ENCODE measurements around the gene PPP1R1C. TPM values are rescaled to one million over a fixed set of nuclear protein-coding genes. Genes with fewer than 3 reads are reported as not detected.
"Not testable (repeated sequence)": the region's sequence is repeated elsewhere in the genome, so short reads cannot be mapped to it uniquely, and the experiment has no call there.

The PPP1R1C gene
- total RNA-seq, 2 experiments from 2014 or later: not detected

DNA sequence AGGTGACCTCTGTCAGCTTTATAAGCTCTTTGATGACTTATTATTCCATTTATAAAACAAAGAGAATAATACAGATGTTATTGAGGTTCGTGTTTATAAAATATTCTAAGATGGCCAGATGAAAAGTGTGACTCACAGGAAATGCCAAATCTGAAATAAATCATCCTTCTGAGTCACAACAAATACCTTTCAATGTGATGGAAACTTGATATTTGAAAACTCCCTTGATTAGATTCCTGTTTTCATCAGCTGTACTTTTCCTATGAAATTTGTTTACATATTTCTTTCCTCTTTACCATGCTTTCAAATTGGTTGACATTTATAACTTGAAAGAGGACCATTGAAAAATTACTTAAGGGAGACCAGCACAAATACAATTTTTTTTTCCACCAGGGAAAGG lies 30.6 kb upstream of the PPP1R1C start:
- Mint-ChIP-seq H3K36me3 (ENCODE audit: low read depth) (no peaks in the 10 kb centered on the region), H3K4me3 (no peak overlapping the region), H3K27me3 (peaks cover 19% of the 10 kb centered on the region), H3K9me3 (no peaks in the 10 kb centered on the region), H3K27ac (no peak overlapping the region), H3K4me1 (peaks cover 12% of the 10 kb centered on the region)
- ChIA-PET POLR2A (no interaction called here), CTCF (interaction anchor here (0.9 to 2.2 kb wide), 8 partner anchors 15 to 240 kb away, joined by 3 to 9 read pairs (median 4); no protein-coding TSS in a partner anchor)
- no peak for DNase-seq

DNA sequence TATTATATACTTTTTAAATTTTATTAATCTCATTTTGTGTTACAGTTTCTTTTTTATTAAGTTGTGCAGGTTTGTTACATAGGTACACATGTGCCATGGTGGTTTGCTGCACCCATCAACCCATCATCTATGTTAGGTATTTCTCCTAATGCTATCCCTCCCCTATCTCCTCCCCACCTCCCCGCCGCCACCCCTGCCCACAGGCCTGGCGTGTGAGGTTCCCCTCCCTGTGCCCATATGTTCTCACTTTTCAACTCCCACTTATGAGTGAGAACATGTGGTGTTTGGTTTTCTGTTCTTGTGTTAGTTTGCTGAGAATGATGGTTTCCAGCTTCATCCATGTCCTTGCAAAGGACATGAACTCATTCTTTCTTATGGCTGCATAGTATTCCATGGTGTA lies 29.8 kb upstream of the PPP1R1C start:
- H3K27me3 Mint-ChIP-seq: peaks cover 20% of the 10 kb centered on the region
- peaks cover 12% of the 10 kb centered on the region for H3K4me1 Mint-ChIP-seq
- H3K27ac Mint-ChIP-seq; H3K36me3 Mint-ChIP-seq (ENCODE audit: low read depth); H3K4me3 Mint-ChIP-seq; DNase-seq; POLR2A ChIA-PET; CTCF ChIA-PET; H3K9me3 Mint-ChIP-seq: not testable (repeated sequence)

DNA sequence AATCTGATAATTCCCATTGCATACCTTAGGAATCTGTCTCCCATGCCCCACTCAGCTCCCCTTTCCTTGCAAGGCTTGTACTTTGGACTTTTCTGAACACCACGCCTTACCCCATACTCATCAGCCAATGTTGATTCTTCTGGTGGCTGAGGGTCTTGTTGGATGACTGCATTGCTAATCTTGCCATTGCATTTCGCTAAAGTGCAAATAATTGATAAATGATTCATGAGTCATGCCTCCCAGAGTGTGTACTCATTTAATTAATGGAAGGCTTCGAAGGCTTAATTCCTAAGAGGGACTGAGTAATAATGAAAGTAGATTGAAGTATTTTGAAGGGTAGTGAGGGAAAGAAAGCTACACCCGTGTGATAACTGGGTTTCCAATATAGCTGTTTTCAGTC lies 28.0 kb upstream of the PPP1R1C start:
- H3K36me3 Mint-ChIP-seq (ENCODE audit: low read depth): no peaks in the 10 kb centered on the region
- H3K4me3 Mint-ChIP-seq: no peak overlapping the region
- CTCF ChIA-PET: interaction anchor here (0.8 kb wide), 1 partner anchor 215 kb away, joined by 3 read pairs; no protein-coding TSS in a partner anchor
- POLR2A ChIA-PET: no interaction called here
- H3K4me1 Mint-ChIP-seq: peaks cover 12% of the 10 kb centered on the region
- no peak for DNase-seq
- peaks cover 11% of the 10 kb centered on the region for H3K27me3 Mint-ChIP-seq
- H3K27ac Mint-ChIP-seq: no peak overlapping the region
- H3K9me3 Mint-ChIP-seq: no peaks in the 10 kb centered on the region

DNA sequence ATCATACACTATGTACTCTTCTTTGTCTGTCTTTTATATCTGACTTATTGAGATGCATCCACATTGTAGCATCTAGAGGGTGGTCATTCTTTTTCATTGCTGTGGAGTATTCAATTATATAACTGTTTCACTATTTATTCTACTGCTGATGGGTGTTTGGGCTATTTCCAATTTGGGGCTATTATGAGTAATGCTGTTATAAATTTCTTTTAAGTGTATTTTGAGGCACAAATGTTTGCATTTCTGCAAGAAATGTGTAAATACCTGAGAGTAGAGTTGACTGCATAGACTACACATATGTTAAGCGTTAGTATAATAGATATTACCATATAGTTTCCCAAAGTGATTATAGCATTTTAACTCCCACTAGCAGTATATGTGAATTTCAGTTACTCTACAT lies 26.9 kb upstream of the PPP1R1C start:
- POLR2A ChIA-PET: no interaction called here
- Mint-ChIP-seq H3K4me3 (no peak overlapping the region), H3K27me3 (peaks cover 11% of the 10 kb centered on the region)

DNA sequence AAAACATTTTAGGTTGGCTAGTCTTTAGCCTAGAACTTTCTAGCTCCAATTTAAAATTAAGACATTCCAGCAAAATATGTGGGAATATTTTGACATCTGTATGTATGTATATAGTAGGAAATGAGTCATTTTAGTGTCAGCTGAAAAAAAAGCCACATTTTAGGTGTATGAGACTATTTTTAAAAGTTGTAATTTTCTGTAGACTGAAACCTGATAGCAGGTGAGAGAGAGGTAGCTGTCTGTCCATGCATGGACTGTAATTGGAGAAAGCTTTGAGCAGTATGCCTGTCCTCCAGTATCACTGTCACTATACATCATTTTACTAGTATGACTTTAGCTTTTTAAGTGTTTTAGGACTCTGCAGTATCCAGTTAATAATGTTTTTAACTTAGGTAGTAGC lies 26.1 kb upstream of the PPP1R1C start:
- DNase-seq: no peak
- peaks cover 11% of the 10 kb centered on the region for H3K27me3 Mint-ChIP-seq
- no peaks in the 10 kb centered on the region for H3K9me3 Mint-ChIP-seq
- peaks cover 3% of the 10 kb centered on the region for H3K4me1 Mint-ChIP-seq
- no peak overlapping the region for H3K4me3 Mint-ChIP-seq
- ChIA-PET POLR2A (no interaction called here), CTCF (interaction anchor here (1.2 kb wide), 1 partner anchor 218 kb away, joined by 3 read pairs; no protein-coding TSS in a partner anchor)
- no peak overlapping the region for H3K27ac Mint-ChIP-seq
- no peaks in the 10 kb centered on the region for H3K36me3 Mint-ChIP-seq (ENCODE audit: low read depth)

More for the DNA sequence above, 26.9 kb upstream of the PPP1R1C start:
- no peak overlapping the region for H3K27ac Mint-ChIP-seq
- no peaks in the 10 kb centered on the region for H3K9me3 Mint-ChIP-seq
- DNase-seq: no peak
- peaks cover 8% of the 10 kb centered on the region for H3K4me1 Mint-ChIP-seq
- no peaks in the 10 kb centered on the region for H3K36me3 Mint-ChIP-seq (ENCODE audit: low read depth)
- CTCF ChIA-PET: interaction anchor here (1.2 kb wide), 1 partner anchor 217 kb away, joined by 3 read pairs; no protein-coding TSS in a partner anchor

DNA sequence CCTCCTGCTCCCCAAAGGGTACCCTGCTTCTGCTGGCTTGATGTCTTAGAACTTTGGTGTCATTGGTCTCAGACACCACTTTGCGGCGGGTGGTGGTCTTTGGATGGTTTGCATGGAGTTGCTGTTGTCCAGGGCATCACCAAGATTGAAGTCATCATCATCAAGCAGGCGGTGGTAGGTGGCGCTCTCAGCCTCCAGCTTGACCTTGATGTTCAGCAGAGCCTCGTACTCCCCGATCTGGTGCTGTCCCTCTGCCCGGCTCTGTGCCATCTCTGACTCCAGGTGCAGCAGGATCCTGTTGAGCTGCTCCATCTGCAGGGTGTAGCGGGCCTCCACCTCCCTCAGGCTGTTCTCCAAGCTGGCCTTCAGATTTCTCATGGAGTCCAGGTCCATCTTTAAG lies 24.5 kb upstream of the PPP1R1C start:
- CTCF ChIA-PET; H3K4me3 Mint-ChIP-seq; POLR2A ChIA-PET; H3K36me3 Mint-ChIP-seq (ENCODE audit: low read depth); H3K9me3 Mint-ChIP-seq; H3K27ac Mint-ChIP-seq; H3K4me1 Mint-ChIP-seq; DNase-seq: not testable (repeated sequence)
- peaks cover 17% of the 10 kb centered on the region for H3K27me3 Mint-ChIP-seq

DNA sequence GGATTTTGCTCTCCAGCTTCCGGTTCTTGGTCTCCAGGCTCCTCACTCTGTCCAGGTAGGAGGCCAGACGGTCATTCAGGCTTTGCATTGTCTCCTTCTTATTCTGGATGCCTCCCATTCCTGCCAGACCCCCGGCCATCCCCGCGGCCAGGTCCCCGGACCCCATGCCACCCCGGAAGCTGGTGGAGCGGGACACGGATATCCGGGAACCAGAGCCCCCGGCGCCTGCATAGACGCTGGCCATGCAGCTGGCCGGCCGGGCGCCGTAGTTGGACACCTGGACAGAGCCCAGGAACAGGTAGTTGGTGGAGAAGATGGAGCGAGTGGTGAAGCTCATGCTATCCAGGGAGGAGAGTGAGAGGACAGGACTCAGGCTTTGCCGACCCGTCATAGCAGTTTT lies 23.5 kb upstream of the PPP1R1C start:
- no peaks in the 10 kb centered on the region for H3K9me3 Mint-ChIP-seq
- no peak overlapping the region for H3K4me3 Mint-ChIP-seq
- H3K27ac Mint-ChIP-seq: no peak overlapping the region
- H3K4me1 Mint-ChIP-seq: peaks cover 2% of the 10 kb centered on the region
- no peak for DNase-seq
- ChIA-PET CTCF (no interaction called here), POLR2A (no interaction called here)
- H3K36me3 Mint-ChIP-seq (ENCODE audit: low read depth): no peaks in the 10 kb centered on the region
- H3K27me3 Mint-ChIP-seq: peaks cover 21% of the 10 kb centered on the region

DNA sequence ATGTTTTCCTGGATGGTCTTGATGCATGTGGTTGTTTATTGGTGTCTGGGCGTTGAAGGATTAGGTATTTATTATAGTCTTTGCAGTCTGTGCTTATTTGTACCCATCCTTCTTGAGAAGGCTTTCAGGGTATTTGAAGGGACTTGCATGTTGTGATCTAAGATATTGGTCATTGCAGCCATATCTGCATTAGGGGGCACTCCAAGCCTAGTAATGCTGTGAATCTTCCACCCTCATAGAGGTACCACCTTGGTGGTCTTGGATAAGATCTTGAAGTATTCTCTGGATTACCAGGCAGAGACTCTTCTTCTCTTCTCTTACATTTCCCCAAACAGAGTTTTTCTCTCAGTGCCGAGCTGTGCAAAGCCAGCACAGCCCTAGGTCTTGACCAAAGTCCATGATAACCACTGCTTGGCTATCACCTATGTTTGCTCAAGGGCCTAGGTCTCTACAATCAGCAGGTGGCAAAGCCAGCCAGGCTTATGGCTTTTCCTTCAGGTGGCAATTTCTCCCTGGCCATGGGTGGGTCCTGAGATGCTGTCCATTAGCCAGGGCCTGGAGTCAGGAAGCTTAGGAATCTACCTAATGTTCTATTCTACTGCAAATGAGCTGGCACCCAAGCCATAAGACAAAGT lies 15.4 kb upstream of the PPP1R1C start:
- Mint-ChIP-seq H3K36me3 (ENCODE audit: low read depth) (no peaks in the 10 kb centered on the region), H3K27me3 (peaks cover 33% of the 10 kb centered on the region), H3K4me1 (no peaks in the 10 kb centered on the region), H3K9me3 (no peaks in the 10 kb centered on the region), H3K27ac (no peak overlapping the region), H3K4me3 (no peak overlapping the region)
- CTCF ChIA-PET: no interaction called here
- no peak for DNase-seq
- POLR2A ChIA-PET: no interaction called here

DNA sequence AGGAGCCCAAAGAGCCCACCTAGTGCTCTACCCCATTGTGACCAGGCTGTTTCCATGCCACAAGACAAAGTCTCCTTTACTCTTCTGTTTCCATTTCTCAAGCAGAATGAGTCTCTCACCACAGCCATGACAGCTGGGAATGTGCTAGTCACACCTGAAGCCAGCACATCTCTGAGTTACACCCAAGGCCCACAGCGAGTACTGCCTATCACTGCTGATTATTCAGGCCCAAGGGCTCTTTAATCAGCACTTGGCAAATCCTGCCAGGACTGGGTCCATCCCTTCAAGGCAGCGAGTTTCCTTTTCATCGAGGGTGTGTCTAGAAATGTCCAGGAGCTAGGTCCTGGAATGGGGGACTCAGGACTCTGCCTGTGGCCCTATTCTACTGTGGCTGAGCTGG lies 14.6 kb upstream of the PPP1R1C start:
- Mint-ChIP-seq H3K27me3 (peaks cover 31% of the 10 kb centered on the region), H3K9me3 (no peaks in the 10 kb centered on the region), H3K27ac (no peak overlapping the region), H3K36me3 (ENCODE audit: low read depth) (no peaks in the 10 kb centered on the region), H3K4me1 (no peaks in the 10 kb centered on the region), H3K4me3 (no peak overlapping the region)
- CTCF ChIA-PET: no interaction called here
- no peak for DNase-seq
- POLR2A ChIA-PET: no interaction called here

DNA sequence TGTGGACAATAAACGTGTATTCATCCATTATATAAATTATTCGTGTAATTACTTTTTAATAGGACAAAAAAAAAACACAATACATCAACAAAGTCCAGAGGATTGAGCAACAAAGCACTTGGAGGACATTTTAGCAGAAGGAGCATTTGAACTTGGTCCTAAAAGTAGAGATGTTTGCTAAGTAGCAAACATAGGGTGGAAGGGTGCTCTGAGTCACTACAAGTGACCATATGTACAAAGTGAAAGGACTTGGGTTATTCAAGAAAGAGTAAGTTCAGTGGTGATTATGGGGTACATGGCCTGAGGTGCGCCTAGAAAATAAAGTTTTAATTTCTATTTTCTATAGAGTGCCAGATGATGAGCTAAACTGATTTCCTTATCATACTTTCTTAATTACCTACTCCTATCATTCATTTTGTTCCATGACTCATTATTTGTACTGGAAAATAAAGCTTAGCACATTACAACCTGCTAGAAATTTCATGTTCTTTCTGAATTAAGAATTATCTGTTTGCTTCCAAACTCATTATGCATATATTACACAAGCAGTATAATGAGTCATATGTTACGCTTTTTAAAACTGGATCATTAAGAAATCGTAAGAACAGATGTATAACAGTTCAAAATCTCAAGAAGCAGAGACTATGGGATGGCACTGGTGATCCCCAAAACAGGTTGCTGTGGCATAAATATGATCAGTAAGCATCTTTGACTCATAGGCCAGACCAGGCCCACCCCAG lies 13.1 kb upstream of the PPP1R1C start:
- DNase-seq: no peak
- CTCF ChIA-PET: no interaction called here
- no peaks in the 10 kb centered on the region for H3K9me3 Mint-ChIP-seq
- H3K36me3 Mint-ChIP-seq (ENCODE audit: low read depth): no peaks in the 10 kb centered on the region
- H3K4me1 Mint-ChIP-seq: no peaks in the 10 kb centered on the region
- H3K4me3 Mint-ChIP-seq: no peak overlapping the region
- no peak overlapping the region for H3K27ac Mint-ChIP-seq
- peaks cover 19% of the 10 kb centered on the region for H3K27me3 Mint-ChIP-seq
- POLR2A ChIA-PET: no interaction called here

DNA sequence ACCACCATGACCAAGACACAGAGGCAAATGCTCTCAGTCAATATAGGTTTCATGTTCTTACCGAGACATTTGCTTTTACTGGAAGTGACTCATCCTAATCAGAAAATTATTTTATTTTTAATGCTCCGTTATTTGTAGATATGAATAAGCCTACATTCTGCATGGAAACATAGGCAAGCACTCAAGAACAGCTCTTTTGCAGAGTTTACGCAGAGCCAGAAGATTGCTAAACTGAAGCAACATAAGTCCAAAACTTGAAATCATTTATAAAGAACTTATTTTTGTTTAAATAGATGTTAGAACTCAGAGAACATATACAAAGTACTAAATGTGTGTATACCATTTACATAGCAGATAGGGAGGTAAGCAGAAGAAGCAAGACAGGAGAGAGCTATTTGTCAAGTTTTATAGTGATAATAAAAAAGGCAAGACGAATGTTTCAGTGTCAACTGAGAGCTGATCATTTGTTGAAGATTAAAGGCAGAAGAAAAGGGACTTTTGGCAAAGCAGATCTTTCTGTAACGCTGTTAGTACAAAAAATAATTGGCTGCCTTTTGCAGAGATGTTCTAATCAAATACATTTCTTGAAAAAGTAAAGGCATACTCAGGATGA lies 12.4 kb upstream of the PPP1R1C start:
- CTCF ChIA-PET: no interaction called here
- Mint-ChIP-seq H3K4me3 (no peak overlapping the region), H3K4me1 (no peaks in the 10 kb centered on the region), H3K27me3 (peaks cover 15% of the 10 kb centered on the region), H3K9me3 (no peaks in the 10 kb centered on the region), H3K27ac (no peak overlapping the region), H3K36me3 (ENCODE audit: low read depth) (no peaks in the 10 kb centered on the region)
- POLR2A ChIA-PET: no interaction called here
- no peak for DNase-seq

DNA sequence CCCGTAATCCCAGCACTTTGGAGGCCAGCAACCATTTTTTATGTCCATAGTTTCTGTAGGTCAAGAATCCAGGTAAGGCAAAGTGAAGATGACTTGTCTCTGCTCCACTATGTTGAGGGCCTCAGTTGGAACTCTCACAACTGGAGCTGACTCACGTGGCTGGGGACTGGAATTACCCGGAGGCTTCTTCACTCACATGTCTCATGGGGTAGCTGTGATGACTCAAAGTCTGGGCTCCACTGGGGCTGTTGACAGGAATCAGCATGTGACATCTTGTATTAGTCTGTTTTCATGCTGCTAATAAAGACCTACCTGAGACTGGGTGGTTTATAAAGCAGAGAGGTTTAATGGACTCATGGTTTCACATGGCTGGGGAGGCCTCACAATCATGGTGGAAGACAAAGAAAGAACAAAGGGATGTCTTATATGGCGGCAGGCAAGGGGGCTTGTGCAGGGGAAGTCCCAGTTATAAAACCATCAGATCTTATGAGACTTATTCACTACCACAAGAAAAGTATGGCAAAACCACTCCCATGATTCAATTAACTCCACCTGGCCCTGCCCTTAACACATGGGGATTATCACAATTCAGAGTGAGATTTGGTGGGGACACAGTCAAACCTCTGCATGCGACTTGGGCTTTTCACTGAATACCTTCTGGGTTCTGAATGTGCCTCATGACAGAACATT lies 7.8 kb upstream of the PPP1R1C start:
- Mint-ChIP-seq H3K4me1 (no peaks in the 10 kb centered on the region), H3K27me3 (peaks cover 5% of the 10 kb centered on the region), H3K36me3 (ENCODE audit: low read depth) (no peaks in the 10 kb centered on the region), H3K27ac (no peak overlapping the region), H3K9me3 (no peaks in the 10 kb centered on the region), H3K4me3 (no peak overlapping the region)
- DNase-seq: no peak
- ChIA-PET POLR2A (no interaction called here), CTCF (no interaction called here)

DNA sequence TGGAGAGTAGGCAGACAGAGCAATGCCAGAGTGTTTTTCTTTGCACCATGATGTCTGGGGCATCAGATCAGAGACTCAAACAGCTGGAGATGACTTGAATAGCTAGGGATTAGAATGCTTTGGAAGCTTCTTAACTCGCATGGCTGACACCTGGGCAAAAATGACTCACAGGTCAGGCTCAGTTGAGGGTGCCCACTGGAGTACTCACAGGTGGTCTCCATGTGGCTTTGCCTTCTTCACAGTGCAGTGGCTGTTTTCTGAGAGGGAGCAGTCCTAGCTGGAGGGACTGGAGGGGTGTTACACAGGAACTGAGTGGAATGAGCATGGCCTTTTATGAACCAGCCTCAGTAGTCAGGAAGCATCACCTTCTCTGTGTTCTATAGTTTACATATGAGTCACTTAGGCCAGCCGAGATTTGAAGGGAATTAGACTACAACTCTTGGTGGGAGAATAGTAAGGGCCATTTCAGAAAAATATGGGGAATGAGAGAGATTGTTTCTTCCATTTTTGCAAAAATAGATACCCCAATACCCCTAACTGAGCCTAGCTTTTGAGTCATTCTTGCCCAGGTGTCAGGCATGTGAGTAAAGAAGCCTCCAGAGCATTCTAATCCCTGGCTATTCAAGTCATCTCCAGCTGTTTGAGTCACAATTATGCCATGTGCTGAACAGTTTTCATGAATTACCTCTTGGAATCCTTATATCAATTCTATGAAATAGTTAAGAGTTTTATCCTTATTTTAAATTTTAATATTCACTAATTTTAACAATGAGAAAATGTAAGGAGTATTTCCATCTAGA lies 7.1 kb upstream of the PPP1R1C start:
- no peak overlapping the region for H3K4me3 Mint-ChIP-seq
- H3K9me3 Mint-ChIP-seq: no peaks in the 10 kb centered on the region
- no peaks in the 10 kb centered on the region for H3K36me3 Mint-ChIP-seq (ENCODE audit: low read depth)
- ChIA-PET POLR2A (no interaction called here), CTCF (no interaction called here)
- H3K27me3 Mint-ChIP-seq: peaks cover 2% of the 10 kb centered on the region
- DNase-seq: no peak
- no peaks in the 10 kb centered on the region for H3K4me1 Mint-ChIP-seq
- no peak overlapping the region for H3K27ac Mint-ChIP-seq
